ENCODE data around the gene CHST9. TPM values are rescaled to one million over a fixed set of nuclear protein-coding genes. Genes with fewer than 3 reads are reported as not detected.

The CHST9 gene
- total RNA-seq, 2 donors from 2014 or later = 0.07 TPM; not detected in 1

GRCh38 chr18:26911840-26912239, 273.3 kb downstream of the CHST9 start:
- ATAC-seq (ENCODE audit: insufficient number of reproducible peaks, low FRiP score, low read depth) (no peak), DNase-seq (ENCODE audit: low spot score) (no peak)
- Histone ChIP-seq H3K27me3 (replicated peaks; ENCODE audit: insufficient read depth) (no peaks in the 10 kb centered on the region), H3K4me3 (no peak overlapping the region), H3K27ac (no peak overlapping the region), H3K36me3 (no peaks in the 10 kb centered on the region), H3K9me3 (no peaks in the 10 kb centered on the region), H3K4me1 (ENCODE audit: control insufficient read depth in 1 of 2, low read depth in 2 of 2) (no peaks in the 10 kb centered on the region)
- TF ChIP-seq, protein P1, sequence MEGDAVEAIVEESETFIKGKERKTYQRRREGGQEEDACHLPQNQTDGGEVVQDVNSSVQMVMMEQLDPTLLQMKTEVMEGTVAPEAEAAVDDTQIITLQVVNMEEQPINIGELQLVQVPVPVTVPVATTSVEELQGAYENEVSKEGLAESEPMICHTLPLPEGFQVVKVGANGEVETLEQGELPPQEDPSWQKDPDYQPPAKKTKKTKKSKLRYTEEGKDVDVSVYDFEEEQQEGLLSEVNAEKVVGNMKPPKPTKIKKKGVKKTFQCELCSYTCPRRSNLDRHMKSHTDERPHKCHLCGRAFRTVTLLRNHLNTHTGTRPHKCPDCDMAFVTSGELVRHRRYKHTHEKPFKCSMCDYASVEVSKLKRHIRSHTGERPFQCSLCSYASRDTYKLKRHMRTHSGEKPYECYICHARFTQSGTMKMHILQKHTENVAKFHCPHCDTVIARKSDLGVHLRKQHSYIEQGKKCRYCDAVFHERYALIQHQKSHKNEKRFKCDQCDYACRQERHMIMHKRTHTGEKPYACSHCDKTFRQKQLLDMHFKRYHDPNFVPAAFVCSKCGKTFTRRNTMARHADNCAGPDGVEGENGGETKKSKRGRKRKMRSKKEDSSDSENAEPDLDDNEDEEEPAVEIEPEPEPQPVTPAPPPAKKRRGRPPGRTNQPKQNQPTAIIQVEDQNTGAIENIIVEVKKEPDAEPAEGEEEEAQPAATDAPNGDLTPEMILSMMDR (IDR thresholded peaks at IDR 0.05) = no peak

DNA sequence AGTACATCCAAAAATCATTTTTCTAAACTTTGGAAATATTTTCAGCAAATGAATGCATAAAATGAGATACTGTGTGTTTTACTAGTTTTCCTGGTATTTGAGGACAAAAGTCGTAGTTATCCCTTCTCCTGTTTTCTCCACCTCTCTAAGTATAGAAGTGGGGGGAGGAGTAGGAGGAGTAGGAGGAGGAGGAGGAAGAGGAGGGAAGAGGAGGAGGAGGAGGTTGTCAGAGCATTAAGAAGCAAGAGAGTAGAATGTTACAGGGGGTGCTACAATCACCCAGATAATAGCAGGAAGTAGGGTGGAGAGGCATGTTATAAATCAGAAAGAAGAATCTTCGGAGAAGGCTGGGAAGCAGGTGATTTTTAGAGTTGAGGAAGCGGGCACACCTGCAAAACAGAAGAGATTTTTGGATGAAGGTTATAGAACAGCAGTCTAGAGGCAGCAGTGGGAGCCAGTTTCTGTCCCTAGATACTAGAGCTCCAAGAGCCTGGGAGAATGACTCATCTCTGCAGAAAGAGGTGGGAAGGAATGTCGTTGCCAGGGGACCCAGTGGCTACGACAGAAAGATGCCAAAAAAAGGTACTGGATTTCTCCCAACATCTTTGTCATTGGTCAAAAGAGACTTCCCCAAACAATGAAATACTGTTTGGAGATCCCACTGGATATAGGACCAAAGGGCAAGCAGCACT, 275.4 kb downstream of the CHST9 start:
- no peak for ATAC-seq (ENCODE audit: insufficient number of reproducible peaks, low FRiP score, low read depth)
- TF ChIP-seq, protein P1 (IDR thresholded peaks at IDR 0.05) = no peak

GRCh38 chr18:26908906-26909305, 276.2 kb downstream of the CHST9 start:
- Histone ChIP-seq H3K27me3 (replicated peaks; ENCODE audit: insufficient read depth) (no peaks in the 10 kb centered on the region), H3K27ac (no peak overlapping the region), H3K4me1 (ENCODE audit: control insufficient read depth in 1 of 2, low read depth in 2 of 2) (no peaks in the 10 kb centered on the region), H3K9me3 (no peaks in the 10 kb centered on the region), H3K4me3 (no peak overlapping the region), H3K36me3 (no peaks in the 10 kb centered on the region)
- DNase-seq (ENCODE audit: low spot score) (no peak), ATAC-seq (ENCODE audit: insufficient number of reproducible peaks, low FRiP score, low read depth) (no peak)
- TF ChIP-seq, protein P1 (IDR thresholded peaks at IDR 0.05) = no peak

More for the DNA sequence above, 275.4 kb downstream of the CHST9 start:
- DNase-seq (ENCODE audit: low spot score) = no peak
- Histone ChIP-seq H3K36me3 (no peaks in the 10 kb centered on the region), H3K4me1 (ENCODE audit: control insufficient read depth in 1 of 2, low read depth in 2 of 2) (no peaks in the 10 kb centered on the region), H3K27me3 (replicated peaks; ENCODE audit: insufficient read depth) (no peaks in the 10 kb centered on the region), H3K4me3 (no peak overlapping the region), H3K27ac (no peak overlapping the region), H3K9me3 (no peaks in the 10 kb centered on the region)

- ATAC-seq (ENCODE audit: insufficient number of reproducible peaks, low FRiP score, low read depth) (no peak), DNase-seq (ENCODE audit: low spot score) (no peak)
- Histone ChIP-seq H3K27me3 (replicated peaks; ENCODE audit: insufficient read depth) (no peaks in the 10 kb centered on the region), H3K27ac (no peak overlapping the region), H3K4me1 (ENCODE audit: control insufficient read depth in 1 of 2, low read depth in 2 of 2) (no peaks in the 10 kb centered on the region), H3K4me3 (no peak overlapping the region), H3K36me3 (no peaks in the 10 kb centered on the region), H3K9me3 (no peaks in the 10 kb centered on the region)
- TF ChIP-seq, protein P1 (IDR thresholded peaks at IDR 0.05) = no peak
These were observed 282.8 kb downstream of the CHST9 start for GRCh38 chr18:26902291-26902690.

DNA sequence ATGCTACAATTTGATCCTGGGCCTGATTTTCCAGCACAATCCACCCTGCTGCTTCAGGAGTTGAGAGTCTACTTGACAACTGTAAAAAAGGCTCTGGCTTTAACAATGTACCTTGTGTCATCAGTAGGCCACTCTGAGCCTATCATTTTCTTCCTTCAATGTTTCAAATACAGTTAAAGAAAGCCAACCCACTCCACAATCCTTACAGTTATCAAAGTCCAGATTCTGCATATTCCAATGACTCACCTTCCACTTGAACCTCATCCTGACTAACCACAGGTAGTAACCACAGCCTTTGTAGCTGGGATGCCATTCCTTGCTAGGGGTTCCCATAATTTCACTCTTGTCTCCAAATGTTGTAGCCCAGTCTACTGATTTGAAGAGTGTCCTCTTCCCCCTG, 284.1 kb downstream of the CHST9 start:
- no peak overlapping the region for H3K4me3 ChIP-seq
- no peaks in the 10 kb centered on the region for H3K9me3 ChIP-seq
- TF ChIP-seq, protein P1 (IDR thresholded peaks at IDR 0.05) = no peak
- no peak for DNase-seq (ENCODE audit: low spot score)
- no peak for ATAC-seq (ENCODE audit: insufficient number of reproducible peaks, low FRiP score, low read depth)
- no peaks in the 10 kb centered on the region for H3K36me3 ChIP-seq
- no peak overlapping the region for H3K27ac ChIP-seq
- H3K27me3 ChIP-seq (replicated peaks; ENCODE audit: insufficient read depth) = no peaks in the 10 kb centered on the region
- H3K4me1 ChIP-seq (ENCODE audit: control insufficient read depth in 1 of 2, low read depth in 2 of 2) = no peaks in the 10 kb centered on the region
